ENCODE results near the gene TMEM178B.

DNA sequence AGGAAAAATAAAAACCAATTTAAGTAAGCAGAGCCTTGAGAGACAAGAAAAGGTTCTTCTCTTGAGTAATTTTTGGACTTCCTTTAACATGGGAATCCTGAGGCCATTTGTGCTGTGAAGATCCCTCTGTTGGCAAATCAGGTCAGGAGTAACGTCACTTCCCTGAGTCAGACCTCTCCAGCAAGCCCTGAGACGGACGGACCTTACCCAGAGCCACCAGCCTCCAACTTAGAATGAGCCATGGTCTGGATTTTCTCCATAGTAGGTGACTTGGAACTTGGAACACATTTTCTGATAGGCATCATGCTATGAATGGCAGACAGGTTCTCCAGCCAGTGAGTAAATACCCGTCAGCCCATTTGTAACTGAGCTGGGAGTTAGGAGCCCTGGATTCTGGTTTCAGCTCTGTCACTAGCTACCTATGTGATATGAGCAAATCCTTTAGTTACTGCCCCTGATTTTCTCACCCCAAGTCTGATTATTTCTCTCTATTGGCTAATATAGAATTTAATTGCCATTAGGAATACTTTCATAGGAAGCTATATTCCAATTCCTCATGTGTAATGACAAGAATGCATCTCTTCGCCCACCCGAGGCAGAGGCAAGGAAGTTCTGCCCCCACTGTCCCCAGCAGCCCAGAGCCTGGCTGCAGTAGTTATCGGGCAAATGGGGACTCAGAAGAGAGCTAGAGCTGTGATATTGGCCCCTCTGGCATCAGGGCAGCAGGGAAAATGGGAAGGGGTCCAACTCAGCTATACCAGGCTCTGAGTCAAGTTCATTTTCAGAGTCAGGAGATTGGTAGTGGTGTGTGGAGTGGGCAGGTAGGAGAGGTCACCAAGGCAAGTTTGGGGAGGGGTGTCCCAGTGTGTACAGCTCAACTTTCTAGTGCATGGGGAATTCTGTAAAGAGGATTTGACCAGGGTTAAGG lies 323.6 kb downstream of the TMEM178B start:
- TF ChIP-seq, protein P1, sequence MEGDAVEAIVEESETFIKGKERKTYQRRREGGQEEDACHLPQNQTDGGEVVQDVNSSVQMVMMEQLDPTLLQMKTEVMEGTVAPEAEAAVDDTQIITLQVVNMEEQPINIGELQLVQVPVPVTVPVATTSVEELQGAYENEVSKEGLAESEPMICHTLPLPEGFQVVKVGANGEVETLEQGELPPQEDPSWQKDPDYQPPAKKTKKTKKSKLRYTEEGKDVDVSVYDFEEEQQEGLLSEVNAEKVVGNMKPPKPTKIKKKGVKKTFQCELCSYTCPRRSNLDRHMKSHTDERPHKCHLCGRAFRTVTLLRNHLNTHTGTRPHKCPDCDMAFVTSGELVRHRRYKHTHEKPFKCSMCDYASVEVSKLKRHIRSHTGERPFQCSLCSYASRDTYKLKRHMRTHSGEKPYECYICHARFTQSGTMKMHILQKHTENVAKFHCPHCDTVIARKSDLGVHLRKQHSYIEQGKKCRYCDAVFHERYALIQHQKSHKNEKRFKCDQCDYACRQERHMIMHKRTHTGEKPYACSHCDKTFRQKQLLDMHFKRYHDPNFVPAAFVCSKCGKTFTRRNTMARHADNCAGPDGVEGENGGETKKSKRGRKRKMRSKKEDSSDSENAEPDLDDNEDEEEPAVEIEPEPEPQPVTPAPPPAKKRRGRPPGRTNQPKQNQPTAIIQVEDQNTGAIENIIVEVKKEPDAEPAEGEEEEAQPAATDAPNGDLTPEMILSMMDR (IDR thresholded peaks at IDR 0.05) = no peak
- TF ChIP-seq SIN3A (IDR thresholded peaks at IDR 0.05; ENCODE audit: borderline replicate concordance, insufficient read depth, low read depth, low read length) (no peak), TCF7L2 (IDR thresholded peaks at IDR 0.05; ENCODE audit: low read depth, low read length) (no peak)
- TF ChIP-seq, protein P2, sequence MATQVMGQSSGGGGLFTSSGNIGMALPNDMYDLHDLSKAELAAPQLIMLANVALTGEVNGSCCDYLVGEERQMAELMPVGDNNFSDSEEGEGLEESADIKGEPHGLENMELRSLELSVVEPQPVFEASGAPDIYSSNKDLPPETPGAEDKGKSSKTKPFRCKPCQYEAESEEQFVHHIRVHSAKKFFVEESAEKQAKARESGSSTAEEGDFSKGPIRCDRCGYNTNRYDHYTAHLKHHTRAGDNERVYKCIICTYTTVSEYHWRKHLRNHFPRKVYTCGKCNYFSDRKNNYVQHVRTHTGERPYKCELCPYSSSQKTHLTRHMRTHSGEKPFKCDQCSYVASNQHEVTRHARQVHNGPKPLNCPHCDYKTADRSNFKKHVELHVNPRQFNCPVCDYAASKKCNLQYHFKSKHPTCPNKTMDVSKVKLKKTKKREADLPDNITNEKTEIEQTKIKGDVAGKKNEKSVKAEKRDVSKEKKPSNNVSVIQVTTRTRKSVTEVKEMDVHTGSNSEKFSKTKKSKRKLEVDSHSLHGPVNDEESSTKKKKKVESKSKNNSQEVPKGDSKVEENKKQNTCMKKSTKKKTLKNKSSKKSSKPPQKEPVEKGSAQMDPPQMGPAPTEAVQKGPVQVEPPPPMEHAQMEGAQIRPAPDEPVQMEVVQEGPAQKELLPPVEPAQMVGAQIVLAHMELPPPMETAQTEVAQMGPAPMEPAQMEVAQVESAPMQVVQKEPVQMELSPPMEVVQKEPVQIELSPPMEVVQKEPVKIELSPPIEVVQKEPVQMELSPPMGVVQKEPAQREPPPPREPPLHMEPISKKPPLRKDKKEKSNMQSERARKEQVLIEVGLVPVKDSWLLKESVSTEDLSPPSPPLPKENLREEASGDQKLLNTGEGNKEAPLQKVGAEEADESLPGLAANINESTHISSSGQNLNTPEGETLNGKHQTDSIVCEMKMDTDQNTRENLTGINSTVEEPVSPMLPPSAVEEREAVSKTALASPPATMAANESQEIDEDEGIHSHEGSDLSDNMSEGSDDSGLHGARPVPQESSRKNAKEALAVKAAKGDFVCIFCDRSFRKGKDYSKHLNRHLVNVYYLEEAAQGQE (IDR thresholded peaks at IDR 0.05; ENCODE audit: insufficient read depth in 1 of 2, low read depth in 2 of 2, low read length in 1 of 2) = no peak

All from Panc1 (cell line).